H1 (cell line): ENCODE results near the gene RIPPLY3.
"Not testable (repeated sequence)": the region's sequence is repeated elsewhere in the genome, so short reads cannot be mapped to it uniquely, and the experiment has no call there.

Experiments
- RAD21 ChIP-seq, 2 experiments: IDR thresholded peaks in 1 of 2; conservative IDR thresholded peaks in 1 of 2; 2 replicates each; pipeline ENCODE4 v1.6.1; 2011; ENCODE audit warnings: low read depth in 2 of 2, low read length in 2 of 2, improper control_type of control experiment in 1 of 2, inconsistent platforms in 1 of 2, mild to moderate bottlenecking in 1 of 2, moderate library complexity in 1 of 2
- RBBP5 ChIP-seq: IDR thresholded peaks from 2 replicates; pipeline ENCODE4 v1.7.1; 2012; ENCODE audit warnings: low read depth, mild to moderate bottlenecking, inconsistent platforms, low read length, moderate library complexity, borderline replicate concordance
- TF ChIP-seq, protein P1 (sequence below), 3 experiments: IDR thresholded peaks; 1 replicate in 2 of 3; 2 replicates in 1 of 3; pipeline versions ENCODE4 v1.5.1 to v1.6.1; 2011; ENCODE audit warnings: low read length in 3 of 3, mild to moderate bottlenecking in 3 of 3, inconsistent platforms in 2 of 3, low read depth in 1 of 3, moderate library complexity in 1 of 3; ENCODE audit not compliant: insufficient read depth in 1 of 3; ENCODE audit errors: control extremely low read depth in 1 of 3

DNA sequence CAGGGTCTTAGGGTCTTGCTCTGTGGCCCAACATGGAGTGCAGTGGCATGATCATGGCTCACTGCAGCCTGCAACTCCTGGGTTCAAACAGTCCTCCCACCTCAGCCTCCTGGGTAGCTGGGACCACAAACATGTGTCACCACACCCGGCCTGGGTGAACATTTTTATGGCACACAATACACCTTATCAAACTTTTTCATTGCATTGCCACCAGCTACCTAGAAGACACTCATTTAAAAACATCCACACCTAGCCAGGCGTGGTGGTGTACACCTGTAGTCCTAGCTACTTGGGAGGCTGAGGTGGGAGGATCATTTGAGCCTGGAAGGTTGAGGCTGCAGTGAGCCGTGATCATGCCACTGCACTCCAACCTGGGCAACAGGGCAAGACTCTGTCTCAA, 2.6 kb upstream of the RIPPLY3 start:
- not testable (repeated sequence) for TF ChIP-seq RAD21 (IDR thresholded peaks at IDR 0.05 in 1 of 2, conservative IDR thresholded peaks at IDR 0.05 in 1 of 2; ENCODE audit: low read depth in 2 of 2, low read length in 2 of 2); RBBP5
- TF ChIP-seq, protein P1, sequence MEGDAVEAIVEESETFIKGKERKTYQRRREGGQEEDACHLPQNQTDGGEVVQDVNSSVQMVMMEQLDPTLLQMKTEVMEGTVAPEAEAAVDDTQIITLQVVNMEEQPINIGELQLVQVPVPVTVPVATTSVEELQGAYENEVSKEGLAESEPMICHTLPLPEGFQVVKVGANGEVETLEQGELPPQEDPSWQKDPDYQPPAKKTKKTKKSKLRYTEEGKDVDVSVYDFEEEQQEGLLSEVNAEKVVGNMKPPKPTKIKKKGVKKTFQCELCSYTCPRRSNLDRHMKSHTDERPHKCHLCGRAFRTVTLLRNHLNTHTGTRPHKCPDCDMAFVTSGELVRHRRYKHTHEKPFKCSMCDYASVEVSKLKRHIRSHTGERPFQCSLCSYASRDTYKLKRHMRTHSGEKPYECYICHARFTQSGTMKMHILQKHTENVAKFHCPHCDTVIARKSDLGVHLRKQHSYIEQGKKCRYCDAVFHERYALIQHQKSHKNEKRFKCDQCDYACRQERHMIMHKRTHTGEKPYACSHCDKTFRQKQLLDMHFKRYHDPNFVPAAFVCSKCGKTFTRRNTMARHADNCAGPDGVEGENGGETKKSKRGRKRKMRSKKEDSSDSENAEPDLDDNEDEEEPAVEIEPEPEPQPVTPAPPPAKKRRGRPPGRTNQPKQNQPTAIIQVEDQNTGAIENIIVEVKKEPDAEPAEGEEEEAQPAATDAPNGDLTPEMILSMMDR (IDR thresholded peaks at IDR 0.05; ENCODE audit: control extremely low read depth in 1 of 3, insufficient read depth in 1 of 3, low read depth in 1 of 3, low read length in 3 of 3) = not testable (repeated sequence)
